ENCODE results near the gene PDZD7.

GRCh38 chr10:101054876-101055275 is 23.9 kb upstream of the PDZD7 start:
- TF ChIP-seq GATA3 (IDR thresholded peaks at IDR 0.05; ENCODE audit: low read depth, low read length) (no peak), GATA2 (IDR thresholded peaks at IDR 0.05; ENCODE audit: low read depth, low read length) (no peak)
